DND-41 (cell line): ENCODE results near the gene MANF.

ENCODE experiments used
- CTCF ChIP-seq: IDR thresholded peaks from 2 replicates; pipeline ENCODE4 v1.5.1; 2012; ENCODE audit warnings: borderline replicate concordance, low read length, moderate library complexity, mild to moderate bottlenecking; ENCODE audit not compliant: poor library complexity, severe bottlenecking; ENCODE audit errors: extremely low read depth
- EZH2 ChIP-seq: IDR thresholded peaks from 3 replicates; pipeline ENCODE4 v1.6.1; 2012; ENCODE audit warnings: borderline replicate concordance, low read depth, mild to moderate bottlenecking, moderate library complexity, low read length, inconsistent platforms; ENCODE audit not compliant: severe bottlenecking

GRCh38 chr3:51354731-51355615 lies 30.1 kb upstream of the MANF start:
- TF ChIP-seq CTCF (no peak), EZH2 (no peak)
